ENCODE measurements around the gene CORO1C. TPM values are rescaled to one million over a fixed set of nuclear protein-coding genes. Genes with fewer than 3 reads are reported as not detected.

Gene CORO1C
- total RNA-seq, 1 donor from 2014 or later: 171 TPM

GRCh38 chr12:108653922-108654321 lies 77.4 kb downstream of the CORO1C start:
- no peak for TF ChIP-seq CTCF (conservative IDR thresholded peaks at IDR 0.05)
- Mint-ChIP-seq H3K27ac (ENCODE audit: unreplicated experiment) (no peak overlapping the region), H3K27me3 (ENCODE audit: low read depth) (no peaks in the 10 kb centered on the region), H3K36me3 (ENCODE audit: low read depth) (peaks cover 20% of the 10 kb centered on the region), H3K4me3 (no peak overlapping the region), H3K4me1 (peaks cover 15% of the 10 kb centered on the region), H3K9me3 (no peaks in the 10 kb centered on the region)
- DNase-seq (ENCODE audit: low read depth, low spot score): no peak

- Mint-ChIP-seq H3K4me3 (no peak overlapping the region), H3K4me1 (peaks cover 15% of the 10 kb centered on the region), H3K9me3 (no peaks in the 10 kb centered on the region), H3K27ac (ENCODE audit: unreplicated experiment) (no peak overlapping the region), H3K36me3 (ENCODE audit: low read depth) (peaks cover 18% of the 10 kb centered on the region), H3K27me3 (ENCODE audit: low read depth) (no peaks in the 10 kb centered on the region)
- TF ChIP-seq CTCF (conservative IDR thresholded peaks at IDR 0.05): no peak
- DNase-seq (ENCODE audit: low read depth, low spot score): no peak
Measured at GRCh38 chr12:108653082-108653516, 78.2 kb downstream of the CORO1C start.

GRCh38 chr12:108650083-108650482 lies 81.2 kb downstream of the CORO1C start:
- Mint-ChIP-seq H3K27me3 (ENCODE audit: low read depth) (no peaks in the 10 kb centered on the region), H3K4me3 (no peak overlapping the region), H3K27ac (ENCODE audit: unreplicated experiment) (no peak overlapping the region), H3K36me3 (ENCODE audit: low read depth) (peaks cover 12% of the 10 kb centered on the region), H3K4me1 (no peaks in the 10 kb centered on the region), H3K9me3 (no peaks in the 10 kb centered on the region)
- DNase-seq (ENCODE audit: low read depth, low spot score): no peak
- no peak for TF ChIP-seq CTCF (conservative IDR thresholded peaks at IDR 0.05)

- H3K27ac Mint-ChIP-seq (ENCODE audit: unreplicated experiment): no peak overlapping the region
- H3K4me1 Mint-ChIP-seq: no peaks in the 10 kb centered on the region
- H3K9me3 Mint-ChIP-seq: no peaks in the 10 kb centered on the region
- H3K4me3 Mint-ChIP-seq: no peak overlapping the region
- H3K36me3 Mint-ChIP-seq (ENCODE audit: low read depth): peaks cover 12% of the 10 kb centered on the region
- TF ChIP-seq CTCF (conservative IDR thresholded peaks at IDR 0.05): no peak
- no peaks in the 10 kb centered on the region for H3K27me3 Mint-ChIP-seq (ENCODE audit: low read depth)
- no peak for DNase-seq (ENCODE audit: low read depth, low spot score)
Measured at GRCh38 chr12:108649669-108650068, 81.6 kb downstream of the CORO1C start.

- no peak for DNase-seq (ENCODE audit: low read depth, low spot score)
- H3K27ac Mint-ChIP-seq (ENCODE audit: unreplicated experiment): no peak overlapping the region
- H3K36me3 Mint-ChIP-seq (ENCODE audit: low read depth): peaks cover 12% of the 10 kb centered on the region
Measured at GRCh38 chr12:108649126-108649525, 82.2 kb downstream of the CORO1C start.

More at GRCh38 chr12:108649126-108649525, 82.2 kb downstream of the CORO1C start:
- Mint-ChIP-seq H3K9me3 (no peaks in the 10 kb centered on the region), H3K4me1 (no peaks in the 10 kb centered on the region), H3K27me3 (ENCODE audit: low read depth) (no peaks in the 10 kb centered on the region), H3K4me3 (no peak overlapping the region)
- TF ChIP-seq CTCF (conservative IDR thresholded peaks at IDR 0.05): no peak

Measured in neural crest cell (in vitro differentiated cells).